Epidermal melanocyte (primary cell): ENCODE results near the gene HOXC13.

Experiments used
- DNase-seq: peaks from one replicate; pipeline ENCODE4 v3.0.0; 2011; ENCODE audit warnings: low spot score; ENCODE audit not compliant: insufficient read length

The HOXC13 gene

GRCh38 chr12:53939141-53940108, 794 bp downstream of the HOXC13 start:
- no peak for DNase-seq

GRCh38 chr12:53940443-53941014, 1.9 kb downstream of the HOXC13 start:
- no peak for DNase-seq

DNA sequence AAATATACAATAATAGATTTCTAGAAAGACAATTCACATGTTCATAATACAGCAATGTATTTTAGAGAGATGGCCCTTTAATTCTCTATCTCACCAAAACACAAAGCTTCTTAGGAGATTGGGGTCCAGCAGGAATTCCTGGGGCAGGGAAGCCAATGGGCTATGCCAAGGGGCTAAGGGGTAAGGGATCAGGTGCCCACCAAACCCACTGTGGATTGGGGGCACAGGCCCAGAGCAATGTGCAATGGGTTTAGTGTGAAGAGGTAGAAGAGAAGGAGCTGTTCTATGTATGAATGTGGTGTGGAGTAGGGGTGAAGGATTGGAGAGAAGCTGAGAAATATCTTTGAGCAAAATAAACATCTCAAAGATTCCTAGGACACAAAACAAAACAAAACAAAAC, 2.6 kb downstream of the HOXC13 start:
- no peak for DNase-seq

- DNase-seq, result no peak
Measured at GRCh38 chr12:53941750-53942149, 3.1 kb downstream of the HOXC13 start.

GRCh38 chr12:53942467-53942997, 3.9 kb downstream of the HOXC13 start:
- DNase-seq, result no peak

DNA sequence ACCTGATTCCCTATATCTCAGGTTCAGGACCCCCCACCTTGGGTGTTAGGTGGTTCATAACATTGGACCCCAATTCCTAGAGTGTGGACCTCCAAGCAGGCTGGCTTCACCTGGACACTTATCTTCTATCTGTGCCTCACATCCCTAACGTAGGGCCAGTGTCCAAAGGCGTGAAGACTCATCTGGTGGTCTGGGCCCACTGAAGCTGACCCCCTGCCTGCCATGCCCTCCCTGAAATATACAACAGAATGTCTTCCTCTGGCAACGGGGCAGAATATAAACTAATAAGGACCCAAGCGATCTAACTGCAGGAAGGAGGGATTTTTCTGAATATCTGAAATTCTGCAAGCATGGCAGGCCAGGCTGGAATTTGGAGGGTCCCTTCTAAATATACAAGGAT, 5.6 kb downstream of the HOXC13 start:
- no peak for DNase-seq

DNA sequence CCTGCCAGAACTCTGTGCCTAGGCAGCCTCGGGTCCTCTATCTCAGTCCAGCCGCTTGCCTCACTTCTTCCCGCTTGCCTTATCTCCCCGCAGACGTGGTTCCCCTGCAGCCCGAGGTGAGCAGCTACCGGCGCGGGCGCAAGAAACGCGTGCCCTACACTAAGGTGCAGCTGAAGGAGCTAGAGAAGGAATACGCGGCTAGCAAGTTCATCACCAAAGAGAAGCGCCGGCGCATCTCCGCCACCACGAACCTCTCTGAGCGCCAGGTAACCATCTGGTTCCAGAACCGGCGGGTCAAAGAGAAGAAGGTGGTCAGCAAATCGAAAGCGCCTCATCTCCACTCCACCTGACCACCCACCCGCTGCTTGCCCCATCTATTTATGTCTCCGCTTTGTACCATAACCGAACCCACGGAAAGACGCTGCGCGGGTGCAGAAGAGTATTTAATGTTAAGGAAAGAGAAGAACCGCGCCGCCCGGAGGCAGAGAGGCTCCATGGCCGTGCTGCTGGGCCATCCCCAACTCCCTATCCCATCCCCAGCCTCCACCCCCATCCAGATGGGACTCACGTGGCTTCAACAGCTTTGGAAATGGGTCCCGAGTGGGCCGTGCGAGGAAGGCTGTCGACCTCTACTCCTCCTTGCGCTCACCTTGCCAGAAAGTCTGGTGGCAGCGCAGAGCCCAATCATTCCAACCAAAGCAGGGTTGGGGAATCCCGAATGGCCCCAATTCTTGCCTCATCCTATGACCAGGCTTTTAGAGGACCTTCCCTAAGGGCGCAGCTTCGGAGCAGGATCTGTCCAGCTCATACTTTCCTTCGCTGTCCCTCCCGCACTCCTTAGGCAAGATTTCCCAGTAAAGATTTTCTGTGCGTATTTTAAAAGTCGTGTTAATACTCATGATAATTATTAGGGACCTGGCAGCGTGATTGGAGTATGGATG, 6.5 kb downstream of the HOXC13 start:
- DNase-seq, result no peak

GRCh38 chr12:53947743-53948142, 9.1 kb downstream of the HOXC13 start:
- no peak for DNase-seq

- no peak for DNase-seq
Measured at GRCh38 chr12:53948650-53949593, 10.3 kb downstream of the HOXC13 start.

GRCh38 chr12:53949631-53950436, 11.2 kb downstream of the HOXC13 start:
- no peak for DNase-seq

- no peak for DNase-seq
Measured at GRCh38 chr12:53950437-53950773, 11.8 kb downstream of the HOXC13 start.

DNA sequence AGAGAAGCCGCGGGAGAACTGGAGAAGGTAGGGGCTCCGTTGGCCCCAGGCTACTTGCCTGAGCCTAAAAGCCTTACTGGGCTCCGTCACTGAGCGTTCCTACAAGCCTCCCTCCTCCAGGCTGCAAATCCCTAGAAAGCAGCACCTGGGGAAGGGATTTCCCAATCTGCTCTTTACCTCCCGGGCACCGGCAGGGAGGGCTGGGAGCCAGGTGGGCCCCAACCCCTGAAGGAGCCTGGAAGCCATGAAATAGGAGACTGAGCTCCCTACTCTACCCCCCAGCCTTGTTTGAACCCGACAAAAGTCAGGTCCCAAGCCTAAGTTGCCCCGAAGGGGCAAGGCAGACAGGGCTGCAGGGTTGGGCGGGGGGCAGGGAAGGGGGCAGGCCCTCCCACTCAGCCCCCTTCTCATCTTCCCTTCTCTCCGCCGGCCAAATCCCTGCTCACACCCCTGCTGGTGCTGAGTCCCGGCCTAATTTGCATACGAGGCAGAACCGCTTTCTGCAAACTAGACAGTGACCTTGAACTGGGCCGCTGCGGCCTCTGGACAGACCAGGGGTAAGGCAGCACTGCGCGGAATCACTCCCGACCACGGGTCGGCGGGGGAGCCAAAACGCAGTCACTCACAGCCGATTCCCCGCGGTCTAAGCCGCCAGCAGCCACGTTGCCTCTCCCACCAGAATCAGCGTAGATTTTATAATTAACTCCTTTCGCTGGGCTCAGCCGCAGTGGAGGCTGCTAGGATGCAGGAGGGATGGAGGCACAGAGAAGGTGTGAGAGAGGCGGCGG, 12.4 kb downstream of the HOXC13 start:
- DNase-seq, result no peak

DNA sequence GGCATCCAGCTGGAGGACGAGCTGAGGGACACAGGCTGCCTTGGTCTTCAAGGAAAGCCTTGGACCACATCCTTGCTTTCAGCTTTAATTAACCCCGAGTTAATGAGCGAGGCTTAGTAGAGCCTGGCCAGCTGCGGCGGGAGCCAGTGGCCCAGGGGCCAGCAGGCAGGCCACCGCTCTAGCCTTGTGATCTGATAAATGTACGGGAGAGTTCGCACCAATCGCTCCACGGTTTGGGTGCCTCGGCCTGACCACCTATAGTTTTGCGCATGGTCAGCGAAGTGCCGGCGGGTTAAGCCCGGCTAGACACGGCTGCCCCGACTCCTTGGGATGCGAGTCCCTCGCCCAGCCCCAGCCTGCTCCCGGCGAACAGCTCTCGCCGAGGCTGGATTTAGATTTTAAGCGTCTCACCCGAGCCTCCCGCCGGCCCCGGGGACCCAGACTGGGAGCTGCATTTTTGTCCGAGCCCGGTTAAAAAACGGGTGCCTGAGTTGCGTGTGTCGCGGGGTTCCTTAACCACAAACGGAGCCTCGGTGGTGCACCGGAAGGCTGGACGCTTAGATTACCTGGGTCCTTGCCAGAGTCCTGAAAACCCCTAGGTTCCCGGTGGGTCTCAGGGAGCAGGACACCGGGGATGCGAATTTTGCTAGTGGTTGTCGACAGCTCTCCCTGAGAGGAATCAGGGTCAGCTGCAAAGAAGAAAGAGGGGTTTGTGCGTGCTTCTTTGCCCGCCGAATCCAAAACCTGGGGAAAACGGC, 13.1 kb downstream of the HOXC13 start:
- no peak for DNase-seq

- no peak for DNase-seq
Measured at GRCh38 chr12:53952335-53952694, 13.7 kb downstream of the HOXC13 start.

- no peak for DNase-seq
Measured at GRCh38 chr12:53952871-53953734, 14.5 kb downstream of the HOXC13 start.

DNA sequence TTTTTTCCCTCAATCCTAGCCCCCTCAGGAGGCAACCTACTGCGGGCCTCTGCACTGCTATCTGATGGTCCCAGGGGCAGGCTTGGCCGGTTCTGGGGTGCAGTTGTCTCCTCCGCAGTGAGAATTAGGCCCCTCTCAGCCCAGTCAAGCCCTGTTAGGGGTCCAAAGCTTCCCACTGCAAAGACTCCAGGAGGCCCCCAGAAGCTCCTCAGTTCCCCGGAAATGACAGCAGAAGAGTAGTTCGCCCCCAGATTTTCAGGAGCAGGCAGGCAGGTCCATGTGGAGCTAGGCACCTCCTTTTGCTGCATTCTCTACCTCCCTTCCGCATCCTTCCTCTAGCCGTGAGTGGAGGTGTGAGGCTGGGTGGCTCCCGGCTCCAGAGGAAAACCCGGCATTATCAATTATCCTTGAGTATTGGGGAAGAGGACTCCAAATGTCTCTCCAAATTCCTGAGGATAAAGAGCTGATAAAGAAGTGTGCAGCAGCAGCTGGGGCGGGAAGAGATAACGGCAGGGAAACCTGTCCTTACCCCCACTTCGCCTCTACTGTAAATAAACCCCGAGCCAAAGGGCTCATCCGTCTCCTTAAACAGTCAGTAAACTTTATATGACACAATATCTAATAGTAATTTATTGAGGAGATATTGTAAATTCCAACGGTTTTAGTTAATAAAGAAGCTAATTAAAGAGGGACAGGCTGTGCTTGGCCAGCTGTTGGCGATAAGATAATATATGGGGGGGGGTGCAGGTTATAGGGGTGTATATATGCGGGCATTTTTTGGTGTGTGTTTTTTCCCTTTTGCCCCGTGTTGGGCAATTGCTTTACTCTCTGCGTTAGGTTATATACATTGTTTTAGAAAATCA, 15.4 kb downstream of the HOXC13 start:
- DNase-seq, result no peak
